SK-N-SH (cell line): ENCODE data around the gene CACNA1A. TPM values are rescaled to one million over a fixed set of nuclear protein-coding genes. Genes with fewer than 3 reads are reported as not detected.
"Not testable (repeated sequence)": the region's sequence is repeated elsewhere in the genome, so short reads cannot be mapped to it uniquely, and the experiment has no call there.

Experiments
- CTCF ChIA-PET: fragments of 300-600, 350-600 bp; formaldehyde crosslinking; extraction: SDS; loops from one replicate; lab custom pipeline; 2021; lab: Yijun Ruan, JAX
- POLR2A ChIA-PET: fragments of 350-600 bp; sonication (Branson Sonifier 250); formaldehyde crosslinking; extraction: SDS; loops from one replicate; lab custom pipeline; 2020; ENCODE audit warnings: antibody characterized with exemption, inconsistent platforms; lab: Yijun Ruan, JAX
- DNase-seq: peaks from one replicate; pipeline ENCODE4 v3.0.0; 2012
- H2AFZ ChIP-seq: fragments of 200-600 bp; sonication (generic); 2 replicates; pipeline ENCODE4 v1.8.1; 2016; ENCODE audit warnings: antibody characterized with exemption, mild to moderate bottlenecking, low read depth
- H3F3A ChIP-seq: fragments of 200-600 bp; sonication (generic); replicated peaks from 2 replicates; pipeline ENCODE3; 2016; ENCODE audit warnings: antibody characterized with exemption, mild to moderate bottlenecking; ENCODE audit not compliant: insufficient read depth
- H3K27ac ChIP-seq, 2 experiments: fragments of 200-500 bp in 1 of 2; fragments of 200-600 bp in 1 of 2; sonication (Bioruptor generic) in 1 of 2; sonication (generic), shearing (Covaris generic) in 1 of 2; 2 replicates each; pipeline versions ENCODE4 v1.5.1 to v1.6.1; 2014 to 2016; ENCODE audit warnings: low read depth in 2 of 2, inconsistent platforms in 1 of 2, low read length in 1 of 2, mild to moderate bottlenecking in 1 of 2, mixed read lengths in 1 of 2
- H3K27me3 ChIP-seq: fragments of 200-600 bp; sonication (generic), shearing (Covaris generic); 2 replicates; pipeline ENCODE4 v1.6.1; 2016; ENCODE audit warnings: mixed run types; ENCODE audit not compliant: insufficient read depth
- H3K36me3 ChIP-seq, 2 experiments: fragments of 200-500 bp in 1 of 2; fragments of 200-600 bp in 1 of 2; sonication (Bioruptor generic) in 1 of 2; sonication (generic) in 1 of 2; replicated peaks in 1 of 2; 2 replicates each; pipeline versions ENCODE3 to v1.5.1; 2014 to 2016; ENCODE audit warnings: low read length in 1 of 2, mild to moderate bottlenecking in 1 of 2; ENCODE audit not compliant: insufficient read depth in 2 of 2, control insufficient read depth in 1 of 2
- H3K4me1 ChIP-seq, 2 experiments: fragments of 200-500 bp in 1 of 2; fragments of 200-600 bp in 1 of 2; sonication (Bioruptor generic) in 1 of 2; sonication (generic), shearing (Covaris generic) in 1 of 2; 2 replicates each; pipeline versions ENCODE4 v1.5.1 to v1.6.1; 2014 to 2016; ENCODE audit warnings: low read depth in 1 of 2, low read length in 1 of 2, mixed run types in 1 of 2; ENCODE audit not compliant: insufficient read depth in 2 of 2, control insufficient read depth in 1 of 2
- H3K4me2 ChIP-seq: fragments of 200-600 bp; sonication (generic), shearing (Covaris generic); 2 replicates; pipeline ENCODE4 v1.6.1; 2017; ENCODE audit warnings: mixed run types
- H3K4me3 ChIP-seq, 2 experiments: fragments of 200-500 bp in 1 of 2; fragments of 200-600 bp in 1 of 2; sonication (Bioruptor generic) in 1 of 2; sonication (generic), shearing (Covaris generic) in 1 of 2; 2 replicates each; pipeline versions ENCODE4 v1.5.1 to v1.8.1; 2014 to 2016; ENCODE audit warnings: low read depth in 2 of 2, inconsistent platforms in 1 of 2, low read length in 1 of 2, mild to moderate bottlenecking in 1 of 2, mixed read lengths in 1 of 2, moderate library complexity in 1 of 2
- H3K79me2 ChIP-seq: fragments of 200-600 bp; sonication (generic); 2 replicates; pipeline ENCODE4 v1.8.1; 2017; ENCODE audit warnings: mild to moderate bottlenecking; ENCODE audit not compliant: insufficient read depth
- H3K9ac ChIP-seq: fragments of 200-600 bp; sonication (generic); 2 replicates; pipeline ENCODE4 v1.6.1; 2017; ENCODE audit warnings: mixed run types
- H3K9me2 ChIP-seq: fragments of 200-600 bp; sonication (generic); 2 replicates; pipeline ENCODE4 v1.6.1; 2017; ENCODE audit warnings: mixed run types
- H3K9me3 ChIP-seq: fragments of 200-600 bp; sonication (generic); 2 replicates; pipeline ENCODE4 v1.6.1; 2017; ENCODE audit warnings: mixed run types, mild to moderate bottlenecking, moderate library complexity
- H4K20me1 ChIP-seq: fragments of 200-600 bp; sonication (generic); 2 replicates; pipeline ENCODE4 v1.6.1; 2017; ENCODE audit warnings: mild to moderate bottlenecking, mixed run types; ENCODE audit not compliant: insufficient read depth
- CHD2 ChIP-seq: fragments of 150-350 bp; IDR thresholded peaks from 2 replicates; pipeline ENCODE4 v1.6.1; 2018; ENCODE audit warnings: low read length; ENCODE audit not compliant: partially characterized antibody
- CTCF ChIP-seq: fragments of 200-600 bp; sonication (generic); IDR thresholded peaks from 2 replicates; pipeline ENCODE4 v1.6.1; 2017; ENCODE audit warnings: antibody characterized with exemption, mild to moderate bottlenecking, moderate library complexity
- EP300 ChIP-seq, 2 experiments: IDR thresholded peaks; 2 replicates each; pipeline versions ENCODE4 v1.4.0 to v1.6.1; 2012; ENCODE audit warnings: borderline replicate concordance in 1 of 2, low read depth in 1 of 2, low read length in 1 of 2
- FOSL2 ChIP-seq: IDR thresholded peaks from 2 replicates; pipeline ENCODE4 v1.4.0; 2012; ENCODE audit warnings: low read depth, mild to moderate bottlenecking, moderate library complexity, borderline replicate concordance
- FOXJ3 ChIP-seq: sonication (generic); formaldehyde crosslinking; IDR thresholded peaks from 2 replicates; pipeline ENCODE4 v1.5.1; 2020; ENCODE audit warnings: mild to moderate bottlenecking, missing genetic modification reagents
- JUND ChIP-seq: IDR thresholded peaks from 2 replicates; pipeline ENCODE4 v1.4.0; 2012
- MXI1 ChIP-seq: IDR thresholded peaks from 2 replicates; pipeline ENCODE4 v1.6.1; 2012; ENCODE audit warnings: mild to moderate bottlenecking, low read depth, low read length, improper control_type of control experiment
- NFIC ChIP-seq: IDR thresholded peaks from 2 replicates; pipeline ENCODE4 v1.4.0; 2012; ENCODE audit warnings: borderline replicate concordance
- NRF1 ChIP-seq: IDR thresholded peaks from 2 replicates; pipeline ENCODE4 v1.6.1; 2012; ENCODE audit warnings: low read depth, mild to moderate bottlenecking, low read length
- REST ChIP-seq: IDR thresholded peaks from 2 replicates; pipeline ENCODE4 v1.6.1; 2012; ENCODE audit warnings: mild to moderate bottlenecking, low read depth, low read length, moderate library complexity
- RXRA ChIP-seq: IDR thresholded peaks from 2 replicates; pipeline ENCODE4 v1.4.0; 2012; ENCODE audit warnings: low read depth, mild to moderate bottlenecking, borderline replicate concordance
- SIN3A ChIP-seq: IDR thresholded peaks from 2 replicates; pipeline ENCODE4 v1.6.1; 2012; ENCODE audit warnings: low read depth, mild to moderate bottlenecking, low read length, moderate library complexity, borderline replicate concordance
- TCF12 ChIP-seq: IDR thresholded peaks from 2 replicates; pipeline ENCODE4 v1.4.0; 2012
- ZBTB33 ChIP-seq: IDR thresholded peaks from 2 replicates; pipeline ENCODE4 v1.4.0; 2012; ENCODE audit warnings: low read depth, borderline replicate concordance
- WGBS: methylation state at CpG from one replicate; pipeline ENCODE4 v1.1.6; 2017; ENCODE audit warnings: low lambda C conversion rate; 5-methylcytosine and 5-hydroxymethylcytosine counted together
- polyA plus RNA-seq, 3 experiments: library from polyadenylated mRNA; depleted of rRNA; stranded (reverse); fragments of >200 nt; gene quantifications; 2 replicates each; pipeline ENCODE4 v1.2.3, GENCODE V29; 2012

Gene CACNA1A
- polyA plus RNA-seq, 1 of the 3 experiments (the other 2 are of a cell fraction), result 1.3 TPM

- TF ChIP-seq CHD2, result no peak
- no peak for TF ChIP-seq FOXJ3 (CRISPR knock-in tag)
- TF ChIP-seq NRF1, result no peak
- TF ChIP-seq REST, result no peak
Measured at GRCh38 chr19:13530720-13531119, 24.4 kb upstream of the CACNA1A start (continued).

GRCh38 chr19:13529721-13530120 is 23.4 kb upstream of the CACNA1A start:
- H3K27ac ChIP-seq, H3F3A ChIP-seq, POLR2A ChIA-PET, H3K4me1 ChIP-seq, H3K9ac ChIP-seq, H3K79me2 ChIP-seq, H3K9me3 ChIP-seq, H3K4me3 ChIP-seq, H3K36me3 ChIP-seq, H4K20me1 ChIP-seq, DNase-seq, H3K9me2 ChIP-seq, H3K4me2 ChIP-seq, CTCF ChIA-PET, H2AFZ ChIP-seq: not testable (repeated sequence)
- WGBS, result 34% methylated on average over 2 of the region's 2 CpGs
- H3K27me3 ChIP-seq, result peaks cover 20% of the 10 kb centered on the region; the same call in 1 of the 2 replicates

GRCh38 chr19:13526552-13526951 is 20.3 kb upstream of the CACNA1A start:
- Histone ChIP-seq H3K9me2 (no peaks in the 10 kb centered on the region), H3K79me2 (no peaks in the 10 kb centered on the region), H3K9ac (no peak overlapping the region), H3K36me3 (no peaks in the 10 kb centered on the region), H3F3A (no peaks in the 10 kb centered on the region), H2AFZ (no peak overlapping the region), H3K27me3 (no peaks in the 10 kb centered on the region; the same call in 1 of the 2 replicates), H3K4me3 (no peak overlapping the region), H3K9me3 (no peaks in the 10 kb centered on the region), H4K20me1 (no peaks in the 10 kb centered on the region), H3K4me1 (no peaks in the 10 kb centered on the region), H3K27ac (no peak overlapping the region), H3K4me2 (no peak overlapping the region)
- DNase-seq, result no peak
- ChIA-PET POLR2A (no interaction called here), CTCF (interaction anchor here (0.9 to 1.2 kb wide), 2 partner anchors 20 to 41 kb away, joined by 3 to 5 read pairs; partner anchors contain the start of gene CACNA1A)
- WGBS, result 0% methylated on average over 2 of the region's 2 CpGs
- no peak for TF ChIP-seq SIN3A
- TF ChIP-seq ZBTB33, result no peak
- no peak for TF ChIP-seq CHD2
- TF ChIP-seq CTCF, result peak; percentile 39
- TF ChIP-seq NRF1, result no peak
- no peak for TF ChIP-seq MXI1
- no peak for TF ChIP-seq REST
- no peak for TF ChIP-seq RXRA
- TF ChIP-seq JUND, result no peak
- no peak for TF ChIP-seq TCF12
- TF ChIP-seq FOSL2, result 0 out of 2 replicates have a peak, but pooled peaks have one; percentile 6
- no peak for TF ChIP-seq EP300 (IDR thresholded peaks at IDR 0.05; ENCODE audit: borderline replicate concordance in 1 of 2, low read depth in 1 of 2, low read length in 1 of 2)
- no peak for TF ChIP-seq NFIC
